B cell (primary cell): ENCODE data around the gene BMP6.

ENCODE experiments used
- CTCF ChIP-seq: fragments of 200-600 bp; IDR thresholded peaks from one replicate; pipeline ENCODE4 v1.8.0; 2022; ENCODE audit warnings: antibody characterized with exemption, mild to moderate bottlenecking
- EZH2 ChIP-seq: IDR thresholded peaks from 2 replicates; pipeline ENCODE4 v1.6.1; 2012; ENCODE audit warnings: borderline replicate concordance, low read depth, mild to moderate bottlenecking, moderate library complexity, low read length; ENCODE audit not compliant: insufficient read depth, poor library complexity, severe bottlenecking

- TF ChIP-seq CTCF: no peak
- no peak for TF ChIP-seq EZH2
Measured at GRCh38 chr6:7692453-7692784, 33.5 kb upstream of the BMP6 start.
